Prostate gland (tissue), 2 donors: ENCODE results near the gene HIVEP3.

Source experiments
- CTCF ChIP-seq, 4 experiments: fragments of 200-600 bp in 2 of 4; fragments of 450-650 bp in 2 of 4; sonication (generic) in 2 of 4; IDR thresholded peaks; 1 replicate in 3 of 4; 2 replicates in 1 of 4; pipeline ENCODE4 v1.5.1; 2016 to 2019; ENCODE audit warnings: antibody characterized with exemption in 4 of 4, mild to moderate bottlenecking in 2 of 4, moderate library complexity in 2 of 4
- POLR2AphosphoS5 ChIP-seq: sonication (generic); formaldehyde crosslinking; IDR thresholded peaks from one replicate; pipeline ENCODE4 v1.6.1; 2017; ENCODE audit warnings: antibody characterized with exemption

GRCh38 chr1:41902159-41902577, 16.6 kb downstream of the HIVEP3 start:
- TF ChIP-seq CTCF (IDR thresholded peaks at IDR 0.05) (no peak), POLR2AphosphoS5 (no peak)
